COLO668 (cell line): Measurements from ENCODE around the gene TAOK3.
A peak's percentile ranks its signal among the peaks of the same experiment; 100 is the strongest.
"Not testable (repeated sequence)": the region's sequence is repeated elsewhere in the genome, so short reads cannot be mapped to it uniquely, and the experiment has no call there.

ENCODE experiments used
- DNase-seq: peaks from one replicate; lab custom pipeline; 2025; ENCODE audit not compliant: unreplicated experiment; lab: John Stamatoyannopoulos, UW

Gene TAOK3

DNA sequence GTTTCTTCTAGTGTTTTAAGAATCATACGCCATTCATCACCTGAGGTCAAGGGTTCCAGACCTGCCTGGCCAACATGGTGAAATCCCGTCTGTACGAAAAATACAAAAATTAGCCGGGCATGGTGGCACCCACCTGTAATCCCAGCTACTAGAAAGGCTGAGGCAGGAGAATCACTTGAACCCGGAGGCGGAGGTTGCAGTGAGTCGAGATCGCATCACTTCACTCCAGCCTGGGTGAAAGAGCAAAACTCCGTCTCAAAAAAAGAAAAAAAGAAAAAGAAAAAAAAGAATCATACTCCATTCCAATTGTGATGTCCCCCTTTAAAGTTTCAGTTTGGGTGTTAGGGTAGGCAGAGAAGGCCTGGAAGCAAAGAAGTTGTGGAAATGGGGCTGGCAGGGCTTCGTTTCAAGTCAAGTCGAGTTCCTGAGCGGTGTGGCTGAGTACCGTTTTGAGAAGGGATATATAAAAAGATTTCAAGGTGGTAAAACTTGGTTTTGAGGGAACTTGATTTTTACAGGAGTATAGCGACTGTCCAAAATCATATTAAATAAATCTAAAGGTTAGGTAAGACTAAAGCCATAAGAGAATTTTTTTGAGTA, 1.5 kb upstream of the TAOK3 start:
- no peak for DNase-seq

DNA sequence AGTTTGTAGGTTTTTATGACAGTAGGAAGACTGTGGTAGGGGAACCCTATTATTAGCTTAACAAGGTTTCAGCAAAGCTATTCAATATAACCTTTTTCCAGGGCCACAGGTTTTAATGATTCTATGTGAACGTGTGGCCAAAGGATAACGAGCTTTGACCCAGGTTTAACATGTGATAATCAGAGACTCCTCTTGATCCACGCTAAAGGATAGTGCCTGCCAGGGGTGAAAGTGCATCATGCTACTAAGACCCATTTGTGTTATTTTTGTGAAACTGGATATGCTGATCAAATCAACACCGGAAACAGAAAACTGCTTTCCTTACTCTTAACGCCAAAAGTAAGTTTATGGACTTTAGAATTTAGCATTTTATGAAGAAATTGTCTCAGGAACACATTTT, 909 bp upstream of the TAOK3 start:
- DNase-seq, result no peak

DNA sequence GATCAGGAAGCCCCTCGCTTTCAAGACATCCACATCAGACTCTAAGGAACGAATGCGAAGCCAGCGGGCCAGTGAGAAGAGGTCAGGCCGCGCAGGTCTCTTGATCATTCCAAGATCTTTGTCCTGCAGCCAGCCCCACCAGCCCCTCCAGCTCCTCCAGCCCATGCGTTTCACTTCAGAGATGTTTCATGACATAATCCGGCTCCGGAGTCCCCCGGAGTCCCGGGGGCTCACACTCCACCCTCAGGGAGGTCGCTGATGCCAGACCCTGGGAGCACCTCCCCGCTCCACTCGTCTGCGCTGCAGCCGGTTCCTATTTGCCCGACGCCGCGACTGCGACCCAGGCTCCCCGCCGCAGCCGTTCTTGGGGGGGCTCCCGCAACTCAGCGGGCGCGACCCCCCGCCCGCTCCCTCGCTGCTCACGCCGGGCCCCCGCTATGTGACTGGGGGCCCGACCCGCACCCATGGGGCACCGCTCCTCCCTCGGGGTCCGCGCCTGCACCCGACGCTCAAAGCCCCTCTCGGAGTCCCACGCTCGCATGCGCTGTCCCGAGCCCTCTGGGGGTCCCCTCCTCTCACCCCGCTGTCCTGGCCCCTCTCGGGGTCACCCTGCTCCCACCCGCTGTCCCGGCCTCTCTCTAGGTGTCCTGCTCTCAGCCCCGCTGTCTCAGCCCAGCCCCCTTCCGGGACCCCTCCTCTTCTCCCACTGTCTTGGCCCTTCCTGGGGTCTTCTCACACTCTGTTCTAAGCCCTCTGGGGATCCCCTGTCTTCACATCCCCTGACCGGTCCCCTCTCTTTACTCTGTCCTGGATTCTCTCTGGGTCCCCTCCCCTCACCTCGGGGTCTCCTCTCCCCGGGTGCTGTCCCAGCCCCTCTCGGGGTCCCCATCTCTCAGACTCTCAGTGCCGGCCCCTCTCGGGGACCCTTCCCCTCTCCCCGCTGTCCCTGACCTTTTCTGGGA, 1.1 kb downstream of the TAOK3 start:
- peak; percentile 18 for DNase-seq

DNA sequence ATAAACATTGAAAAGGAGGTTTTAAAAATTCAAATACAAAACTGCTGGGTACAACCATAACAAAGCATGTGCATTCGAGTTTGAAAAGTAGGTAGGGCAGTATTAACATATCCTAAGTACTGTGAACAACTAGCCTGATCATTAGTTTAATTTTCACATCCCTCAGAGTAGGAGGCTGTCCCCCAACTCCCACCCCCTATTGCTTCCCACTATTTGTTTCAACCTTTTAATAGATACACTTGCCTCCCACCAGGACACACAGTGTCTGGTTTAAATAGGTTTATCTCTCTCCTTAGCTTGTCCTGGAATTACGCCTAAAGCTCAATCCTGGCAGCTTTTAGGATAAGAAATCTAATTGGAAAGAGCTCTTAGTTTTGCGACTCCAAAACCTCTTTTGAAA, 2.1 kb downstream of the TAOK3 start:
- no peak for DNase-seq

DNA sequence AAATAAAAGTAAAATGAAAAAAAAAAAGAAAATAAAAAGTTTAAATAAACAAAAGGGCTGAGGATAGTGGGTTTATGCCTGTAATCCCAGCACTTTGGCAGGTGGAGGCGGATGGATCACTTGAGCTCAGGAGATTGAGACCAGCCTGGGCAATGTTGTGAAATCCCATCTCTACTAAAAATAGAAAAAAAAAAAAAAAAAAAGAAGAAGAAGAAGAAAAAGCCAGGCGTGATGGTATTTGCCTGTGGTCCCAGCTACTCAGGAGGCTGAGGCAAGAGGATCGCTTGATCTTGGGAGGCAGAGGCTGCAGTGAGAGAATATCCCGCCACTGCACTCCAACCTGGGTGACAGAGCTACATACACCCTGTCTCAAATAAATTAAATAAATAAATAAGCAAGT, 3.9 kb downstream of the TAOK3 start:
- DNase-seq, result no peak

DNA sequence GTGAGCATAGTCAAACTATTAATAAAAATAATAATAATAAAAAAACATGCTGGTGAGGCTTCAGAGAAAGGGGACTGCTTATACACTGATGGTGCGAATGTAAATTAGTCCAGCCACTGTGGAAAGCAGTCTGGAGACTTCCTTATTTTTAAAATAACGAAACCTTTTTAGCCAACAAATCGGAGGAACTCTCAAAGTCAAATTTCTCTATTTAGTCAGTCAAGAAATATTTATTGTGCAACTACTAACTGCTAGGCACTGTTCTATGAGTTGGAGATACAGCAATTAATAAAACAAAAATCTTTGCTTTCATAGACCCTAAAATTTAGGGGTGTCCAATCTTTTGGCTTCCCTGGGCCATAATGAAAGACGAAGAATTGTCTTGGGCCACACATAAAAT, 10.8 kb downstream of the TAOK3 start:
- DNase-seq, result no peak

DNA sequence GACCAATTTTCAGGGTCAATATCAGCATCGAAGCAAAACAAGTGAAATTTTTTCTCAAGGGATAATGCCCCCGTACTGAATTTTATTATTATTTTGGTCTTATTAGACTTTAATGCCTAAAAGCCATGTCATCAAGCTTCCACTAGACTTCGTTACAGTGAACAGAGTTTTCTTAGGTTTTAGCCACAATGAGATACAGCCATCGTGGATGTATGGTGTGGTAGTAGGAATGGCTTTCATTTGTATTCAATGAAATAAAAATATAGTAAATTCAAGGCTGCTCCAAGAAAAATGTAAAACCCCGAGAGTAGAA, 11.7 kb downstream of the TAOK3 start:
- DNase-seq, result no peak

DNA sequence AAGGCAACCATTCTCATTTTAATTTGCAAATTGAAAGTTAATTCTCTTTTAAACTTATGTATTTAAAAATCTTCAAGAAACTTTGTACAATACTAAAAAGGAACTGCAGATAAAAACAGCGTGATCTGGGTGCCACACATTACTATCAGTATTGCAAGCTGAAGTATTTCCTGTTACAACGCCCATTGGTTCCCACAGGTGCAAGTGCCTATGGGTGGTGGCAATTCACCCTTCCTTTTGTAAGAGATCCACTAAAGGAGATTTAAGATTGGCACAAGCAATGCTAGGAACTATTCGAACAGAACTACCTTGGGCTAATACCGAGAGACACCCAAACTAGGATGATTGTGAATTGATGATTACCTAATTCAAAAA, 13.2 kb downstream of the TAOK3 start:
- DNase-seq, result no peak

DNA sequence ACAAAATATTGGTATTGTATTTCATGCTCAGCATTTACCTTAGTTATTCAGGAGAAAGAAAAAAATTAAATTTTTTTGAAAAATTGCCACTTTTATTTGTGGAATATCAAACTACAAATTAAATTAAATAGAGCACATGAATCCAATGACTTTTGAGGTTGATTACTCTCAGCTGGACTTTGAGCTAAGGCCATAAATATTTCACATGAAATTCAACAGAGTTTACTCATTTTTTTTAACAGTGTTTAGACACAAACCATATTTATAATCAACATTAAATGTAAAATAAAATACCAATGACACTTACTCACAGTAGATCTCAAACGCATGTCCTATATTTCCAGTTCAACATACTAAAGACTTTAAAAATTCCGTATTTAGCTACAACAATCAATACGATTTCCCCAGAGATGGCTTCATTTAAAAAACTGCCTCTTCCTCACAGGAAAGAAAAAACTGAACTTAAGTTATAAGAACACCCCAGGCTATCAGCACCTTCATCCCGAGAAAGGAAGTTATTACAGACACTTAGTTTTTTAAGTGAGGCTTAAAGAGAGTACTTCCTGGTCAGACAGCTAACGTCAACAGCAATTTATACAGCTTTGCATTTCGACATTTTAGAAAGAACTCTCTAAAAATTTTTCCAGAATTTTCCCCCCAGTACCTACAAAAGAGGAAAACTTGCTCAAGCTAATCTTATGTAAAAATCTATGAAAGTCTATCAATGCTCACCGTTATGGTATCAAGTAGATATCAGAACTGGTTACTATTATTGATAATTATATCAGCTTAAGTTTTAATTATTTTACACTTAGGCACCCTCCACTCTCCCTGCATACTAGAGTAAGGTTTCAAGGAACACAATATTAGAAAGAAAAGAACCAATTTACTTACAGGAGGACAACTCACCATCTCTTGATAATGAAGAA, 13.8 kb downstream of the TAOK3 start:
- no peak for DNase-seq

DNA sequence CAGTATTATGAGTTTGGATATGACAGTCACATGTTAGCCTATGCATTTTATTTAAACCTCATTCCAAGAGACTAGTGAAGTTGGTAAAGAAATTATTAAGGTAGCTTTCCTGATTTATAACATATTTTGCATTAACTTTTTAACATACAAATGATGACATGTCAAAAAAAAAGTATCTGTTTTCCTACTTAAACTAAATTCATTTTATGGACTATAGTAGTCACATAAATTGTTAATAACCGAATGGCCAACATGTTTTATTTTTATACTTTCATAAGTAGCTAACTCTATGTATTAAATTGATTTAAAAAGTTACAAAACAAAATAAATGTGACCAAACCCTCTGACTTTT, 14.7 kb downstream of the TAOK3 start:
- DNase-seq, result no peak

DNA sequence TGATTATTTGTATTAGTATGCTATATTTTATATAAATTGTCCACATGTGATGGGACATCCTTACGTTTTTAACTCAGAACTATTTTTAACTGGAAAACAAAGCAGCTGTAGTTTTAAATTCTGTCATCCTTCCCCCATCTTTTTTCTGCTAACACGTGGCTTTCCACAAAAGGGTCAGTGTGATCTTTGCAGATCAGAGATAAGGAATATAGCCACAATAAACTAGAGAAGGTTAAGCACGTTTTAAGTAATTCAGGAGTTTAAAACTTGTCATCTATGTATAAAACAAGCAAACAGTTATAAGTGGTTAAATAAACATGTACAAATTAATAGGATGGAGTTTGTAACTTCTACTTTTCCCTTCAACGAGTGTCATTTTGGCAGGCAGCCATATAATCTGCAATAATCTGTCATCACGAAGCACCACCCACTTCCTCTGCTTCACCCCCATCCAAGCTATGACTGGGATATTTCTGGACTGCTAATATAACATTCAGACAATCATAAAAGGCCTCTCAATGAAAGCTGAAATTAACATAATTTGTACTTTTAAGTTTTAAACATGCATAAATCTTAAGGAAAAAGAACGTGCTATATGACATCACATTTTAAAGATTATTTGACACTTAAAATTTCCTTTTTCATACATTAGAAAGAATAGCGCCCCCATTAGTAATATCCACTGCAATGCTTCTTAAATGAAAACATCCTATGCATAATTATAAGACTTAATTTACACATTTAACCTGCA, 15.3 kb downstream of the TAOK3 start:
- DNase-seq, result peak; percentile 20

DNA sequence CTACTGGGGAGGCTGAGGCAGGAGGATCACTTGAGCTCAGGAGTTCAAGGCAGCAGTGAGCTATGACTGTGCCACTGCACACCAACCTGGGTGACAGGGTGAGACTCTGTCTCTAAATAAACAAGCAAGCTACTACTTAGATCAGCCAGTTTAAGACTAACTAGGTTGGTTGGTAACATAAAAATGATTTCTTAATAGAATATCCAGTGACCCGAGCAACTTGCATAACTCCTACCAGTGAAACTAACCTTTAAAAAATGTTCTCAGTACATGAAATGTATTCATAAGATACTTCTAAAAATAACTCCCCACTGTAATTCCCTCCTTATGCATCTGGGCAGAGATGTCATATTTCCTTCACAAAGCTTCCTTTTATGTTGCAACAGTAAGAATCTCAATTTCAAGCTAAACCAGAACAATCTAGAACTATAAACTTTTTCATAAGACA, 15.9 kb downstream of the TAOK3 start:
- DNase-seq, result no peak

DNA sequence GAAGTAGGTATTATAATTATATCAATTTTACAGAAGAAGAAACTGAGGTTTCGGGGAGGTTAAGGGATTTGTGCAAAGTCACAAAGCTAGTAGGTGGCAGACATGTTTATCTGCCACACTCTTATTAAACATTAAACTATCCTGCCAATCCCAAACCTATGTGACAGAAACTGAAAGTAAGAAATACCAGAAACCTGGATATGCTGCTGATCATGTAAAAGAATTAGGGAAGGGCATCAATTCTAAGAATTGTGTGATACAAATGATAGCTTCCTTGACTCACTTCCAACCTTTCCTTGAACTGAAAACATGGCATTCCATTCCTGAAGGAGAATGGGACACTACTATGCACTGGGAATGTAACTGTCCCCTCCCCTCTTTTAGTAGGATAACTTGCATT, 16.9 kb downstream of the TAOK3 start:
- no peak for DNase-seq

DNA sequence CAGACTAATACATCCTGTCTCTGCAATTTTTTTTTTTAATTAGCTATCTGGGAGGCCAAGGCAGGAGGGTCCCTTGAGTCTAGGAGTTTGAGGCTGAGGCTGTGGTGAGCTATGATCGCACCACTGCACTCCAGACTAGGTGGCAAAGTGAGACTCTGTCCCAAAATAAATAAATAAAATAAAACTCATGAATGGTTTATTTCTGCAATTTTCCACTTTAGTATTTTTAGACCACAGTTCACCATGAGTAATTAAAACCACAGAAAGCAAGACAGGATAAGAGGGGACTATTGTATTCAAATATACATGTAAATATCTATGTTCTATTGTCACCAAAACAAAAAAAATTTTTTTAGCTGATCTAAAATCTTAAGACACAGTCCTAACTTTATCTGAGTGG, 17.8 kb downstream of the TAOK3 start:
- DNase-seq, result no peak

DNA sequence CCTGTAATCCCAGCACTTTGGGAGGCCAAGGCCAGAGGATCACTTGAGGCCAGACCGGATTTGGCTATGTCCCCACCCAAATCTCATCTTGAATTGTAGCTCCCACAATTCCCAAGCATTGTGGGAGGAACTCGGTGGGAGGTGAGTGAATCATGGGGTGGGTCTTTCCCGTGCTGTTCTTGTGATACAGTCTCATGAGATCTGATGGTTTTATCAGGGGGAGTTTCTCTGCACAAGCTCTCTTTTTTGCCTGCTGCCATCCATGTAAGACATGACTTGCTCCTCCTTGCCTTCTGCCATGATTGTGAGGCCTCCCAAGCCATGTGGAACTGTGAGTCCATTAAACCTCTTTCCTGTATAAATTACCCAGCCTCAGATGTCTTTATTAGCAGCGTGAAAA, 18.2 kb downstream of the TAOK3 start:
- not testable (repeated sequence) for DNase-seq

DNA sequence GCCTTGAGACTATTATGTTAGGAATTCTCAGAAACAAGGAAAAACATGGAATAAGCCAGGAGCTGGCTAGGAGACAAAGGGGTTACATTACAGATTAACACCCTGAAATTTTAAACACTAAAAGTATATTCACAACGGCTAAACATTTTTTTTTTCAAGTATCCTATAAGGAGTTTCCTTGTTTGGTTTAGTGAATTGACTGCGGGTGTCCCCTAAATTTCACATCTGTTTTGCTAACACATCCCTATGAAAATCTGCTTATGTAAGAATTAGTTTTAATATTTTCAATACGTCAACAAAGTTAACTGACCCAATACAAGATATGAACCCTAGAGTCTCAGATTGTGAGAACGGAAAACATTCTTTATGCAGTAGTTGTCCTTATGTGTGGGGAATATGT, 19.0 kb downstream of the TAOK3 start:
- no peak for DNase-seq

DNA sequence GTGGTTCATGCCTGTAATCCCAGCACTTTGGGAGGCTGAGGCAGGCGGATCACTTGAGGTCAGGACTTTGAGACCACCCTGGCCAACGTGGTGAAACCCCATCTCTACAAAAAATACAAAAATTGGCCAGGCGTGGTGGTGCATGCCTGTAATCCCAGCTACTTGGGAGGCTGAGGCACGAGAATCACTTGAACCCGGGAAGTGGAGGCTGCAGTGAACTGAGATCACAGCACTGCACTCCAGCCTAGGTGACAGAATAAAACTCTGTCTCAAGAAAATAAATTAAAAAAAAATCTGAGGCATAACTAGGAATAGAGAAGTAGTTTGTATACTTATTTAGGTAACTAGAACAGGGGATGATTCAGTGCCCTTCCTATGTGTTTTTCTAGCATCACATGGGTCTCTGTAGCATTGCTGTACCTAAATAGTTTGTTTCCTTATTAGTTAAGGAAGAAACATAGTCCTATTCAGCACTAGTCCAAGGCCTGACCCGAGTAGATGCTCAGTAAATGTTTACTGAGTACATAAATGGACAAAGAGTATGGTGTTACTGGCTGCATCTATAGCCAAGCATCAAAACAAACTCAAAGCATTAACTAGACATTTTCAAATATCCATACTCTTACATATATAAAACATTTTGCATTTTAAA, 21.7 kb downstream of the TAOK3 start:
- no peak for DNase-seq

DNA sequence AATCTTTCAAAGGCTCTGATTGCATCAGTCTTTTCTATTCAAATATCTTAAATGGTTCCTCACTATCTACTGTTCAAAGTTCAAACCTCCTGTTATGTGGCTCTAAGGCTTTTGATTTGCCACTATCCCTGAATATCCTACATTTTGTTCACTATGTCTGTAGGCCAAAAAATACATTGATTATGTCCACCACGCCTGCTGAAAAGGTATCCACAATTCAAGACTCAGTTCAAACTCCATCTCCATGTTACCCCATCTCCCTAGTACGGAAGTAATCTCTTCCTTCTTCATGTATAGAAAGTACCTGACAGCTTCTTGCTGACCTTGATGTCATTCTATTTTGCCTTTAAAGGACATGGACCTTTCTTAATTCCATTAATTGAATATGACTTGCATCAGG, 24.8 kb downstream of the TAOK3 start:
- no peak for DNase-seq

DNA sequence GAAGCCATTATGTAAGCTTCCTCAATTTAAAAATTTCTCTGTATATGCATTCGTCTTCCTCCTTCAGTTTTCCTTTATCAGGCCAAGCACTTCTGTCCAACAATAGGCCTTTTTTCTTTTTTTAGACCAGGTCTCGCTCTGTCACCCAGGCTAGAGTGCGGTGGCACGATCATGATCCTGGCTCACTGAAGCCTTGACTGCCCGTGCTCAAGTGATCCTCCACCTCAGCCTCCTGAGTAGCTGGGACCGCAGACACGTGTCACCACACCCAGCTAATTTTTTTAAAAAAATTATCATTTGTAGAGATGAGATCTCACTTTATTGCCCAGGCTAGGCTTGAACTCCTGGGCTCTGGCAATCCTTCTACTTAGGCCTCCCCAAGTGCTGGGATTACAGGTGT, 25.8 kb downstream of the TAOK3 start:
- no peak for DNase-seq

DNA sequence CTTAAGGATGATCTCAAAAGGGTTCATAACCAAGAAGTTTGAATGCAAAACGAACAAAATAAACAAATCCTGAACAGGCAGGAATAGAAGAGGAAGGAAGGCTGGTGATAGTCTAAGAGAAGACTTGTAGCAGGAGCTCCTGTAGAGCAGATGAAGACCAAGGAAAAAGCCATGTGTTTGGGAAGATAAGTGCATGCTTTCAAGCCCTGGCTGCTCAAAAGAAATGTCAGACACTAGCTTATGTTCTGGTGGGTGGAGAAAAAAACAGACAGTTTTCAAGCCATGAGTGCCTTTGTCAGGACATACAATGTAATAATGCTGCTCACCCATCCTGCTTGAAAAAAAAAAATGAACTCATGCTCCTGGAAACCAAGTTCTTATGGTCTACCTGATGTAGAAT, 27.4 kb downstream of the TAOK3 start:
- no peak for DNase-seq

DNA sequence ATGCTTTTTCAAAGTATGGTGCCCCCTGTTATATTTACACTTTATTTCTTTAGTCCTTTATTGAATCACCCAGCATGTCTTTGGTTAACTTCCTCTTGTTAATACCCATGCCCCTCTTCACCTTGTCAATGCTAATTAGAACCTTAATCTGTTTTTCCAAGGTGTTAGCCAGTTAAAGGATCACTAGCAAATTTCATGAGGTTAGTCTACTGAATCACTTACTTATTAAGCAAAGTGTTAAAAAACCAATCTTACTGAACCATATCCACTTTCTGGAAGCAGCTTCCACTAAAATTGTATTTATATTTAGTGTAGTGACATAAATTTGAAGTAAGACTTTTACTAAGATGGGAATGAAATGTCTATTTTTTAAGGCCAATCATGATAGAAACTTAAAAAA, 27.9 kb downstream of the TAOK3 start:
- no peak for DNase-seq
